ENCODE measurements around the gene LMO3. TPM values are rescaled to one million over a fixed set of nuclear protein-coding genes. Genes with fewer than 3 reads are reported as not detected.

Gene LMO3
- total RNA-seq (2012; rRNA removed) (0.54 and 1.7 TPM in 2 replicates), polyA plus RNA-seq (2012; rRNA removed) (0.49 and 0.84 TPM in 2 replicates), Bru-seq, nascent RNA (percentile 19 among the genes with signal in this experiment), BruChase-seq, experiment 1, labeled RNA remaining after a 6-hour chase (percentile 12 among the genes with signal in this experiment), BruChase-seq, experiment 2, labeled RNA remaining after a 2-hour chase (percentile 22 among the genes with signal in this experiment)
- 0.18 and 3.0 TPM in 2 replicates for polyA plus RNA-seq (2012; cell fraction: cytosol; rRNA removed)
- 0.32 and 0.63 TPM in 2 replicates for polyA plus RNA-seq (2012; cell fraction: nucleus; rRNA removed; ENCODE audit: low replicate concordance)
- long read RNA-seq: 0 reads

- Histone ChIP-seq H2AK5ac (ENCODE audit: low read depth, low read length) (no peak within 1 kb of the TSS), H3K4me2 (ENCODE audit: low read depth, low read length) (peak within 1 kb of the TSS; percentile 97), H3K18ac (ENCODE audit: low read depth, low read length) (no peak within 1 kb of the TSS), H2AK9ac (replicated peaks; ENCODE audit: low read depth, low read length, poor library complexity) (no peak within 1 kb of the TSS), H3K9ac (ENCODE audit: low read depth, low read length) (peak within 1 kb of the TSS; percentile 42), H2BK20ac (ENCODE audit: low read depth, low read length) (no peak within 1 kb of the TSS), H3K4ac (ENCODE audit: low read depth, low read length) (no peak within 1 kb of the TSS), H3K79me1 (ENCODE audit: low read depth in 1 of 2, low read length in 2 of 2) (no peaks in the 10 kb centered on the region), H3K4me1 (ENCODE audit: control insufficient read depth, insufficient read depth, low read length) (peaks cover 2% of the 10 kb centered on the region; the same call in 1 of the 2 replicates), H3K23ac (ENCODE audit: low read depth, low read length) (no peak within 1 kb of the TSS; the same call in 1 of the 2 replicates), H4K8ac (ENCODE audit: low read depth in 2 of 2, low read length in 2 of 2) (no peak within 1 kb of the TSS), H3K9me1 (ENCODE audit: insufficient read depth, low read length) (no peaks in the 10 kb centered on the region; the same call in 1 of the 2 replicates), H3K4me3 (ENCODE audit: insufficient read depth, low read depth, low read length) (peak within 1 kb of the TSS; percentile 62), H3K27me3 (ENCODE audit: control insufficient read depth, insufficient read depth, low read length) (peaks cover 24% of the 10 kb centered on the region), H4K5ac (ENCODE audit: low read depth, low read length) (no peak within 1 kb of the TSS), H3K36me3 (ENCODE audit: control insufficient read depth, insufficient read depth, low read length) (no peaks in the 10 kb centered on the region), H2BK15ac (ENCODE audit: low read depth, low read length) (no peak within 1 kb of the TSS), H2BK5ac (ENCODE audit: low read depth, low read length, poor library complexity, severe bottlenecking) (no peak within 1 kb of the TSS), H3K9me3 (ENCODE audit: control insufficient read depth, insufficient read depth, low read length) (no peaks in the 10 kb centered on the region), H4K91ac (ENCODE audit: insufficient read depth, low read depth, low read length) (no peak within 1 kb of the TSS), H3K56ac (ENCODE audit: extremely low read depth, insufficient read depth, low read length) (no peak within 1 kb of the TSS), H3K27ac (ENCODE audit: insufficient read depth, low read length) (no peak within 1 kb of the TSS), H2AFZ (replicated peaks; ENCODE audit: low read length, poor library complexity) (peak within 1 kb of the TSS; percentile 80), H3K14ac (replicated peaks; ENCODE audit: low read depth, low read length) (no peak within 1 kb of the TSS), H4K20me1 (ENCODE audit: insufficient read depth, low read length) (no peaks in the 10 kb centered on the region), H2BK120ac (ENCODE audit: low read depth, low read length) (no peak within 1 kb of the TSS)
- ATAC-seq (ENCODE audit: low read depth) (no peak), DNase-seq (no peak)
- ChIA-PET POLR2A (ENCODE audit: unreplicated experiment) (no interaction called here), CTCF (no interaction called here)
- no TSS peak for BruUV-seq (replicated peaks)
- in situ Hi-C loops (cut with MboI; ENCODE audit: low sequenced_read_pairs): no loop called here
- WGBS, 2 experiments (ENCODE audit: extremely low coverage in 2 of 2, insufficient read length in 1 of 2): no CpG with 5 or more reads among the region's 2 CpGs
- dilution Hi-C loops (cut with HindIII; ENCODE audit: low sequenced_read_pairs, unreplicated experiment): no loop called here
- intact Hi-C loops (cut with micrococcal nuclease): loop anchor here (2.0 to 5.0 kb wide), 3 partner anchors 219 to 624 kb away; no protein-coding TSS in a partner anchor
- TF ChIP-seq CHD1 (IDR thresholded peaks at IDR 0.05; ENCODE audit: low read depth, low read length) (no peak), USF2 (IDR thresholded peaks at IDR 0.05; ENCODE audit: low read depth, low read length) (no peak), MAFK (IDR thresholded peaks at IDR 0.05; ENCODE audit: low read depth, low read length) (no peak), CTCF (conservative IDR thresholded peaks at IDR 0.05; ENCODE audit: low read depth, low read length) (no peak), RFX5 (IDR thresholded peaks at IDR 0.05; ENCODE audit: low read depth, low read length) (no peak), FOS (IDR thresholded peaks at IDR 0.05; ENCODE audit: low read depth, low read length) (no peak), MAZ (IDR thresholded peaks at IDR 0.05; ENCODE audit: borderline replicate concordance, low read depth, low read length) (no peak), NFE2L2 (IDR thresholded peaks at IDR 0.05; ENCODE audit: low read depth, low read length) (no peak), BHLHE40 (IDR thresholded peaks at IDR 0.05; ENCODE audit: low read depth, low read length) (no peak), SMC3 (IDR thresholded peaks at IDR 0.05; ENCODE audit: low read depth, low read length) (no peak), RCOR1 (IDR thresholded peaks at IDR 0.05; ENCODE audit: insufficient replicate concordance, low read length) (no peak), MXI1 (IDR thresholded peaks at IDR 0.05; ENCODE audit: borderline replicate concordance, low read depth, low read length) (no peak), RAD21 (IDR thresholded peaks at IDR 0.05; ENCODE audit: low read length) (no peak), CEBPB (IDR thresholded peaks at IDR 0.05; ENCODE audit: low read depth, low read length) (no peak), POLR2A (IDR thresholded peaks at IDR 0.05; ENCODE audit: low read depth, low read length) (no peak), ELK1 (IDR thresholded peaks at IDR 0.05; ENCODE audit: borderline replicate concordance, low read depth, low read length) (no peak)
These were observed at the start of gene LMO3 for GRCh38 chr12:16606117-16606200. LMO3 (minus strand) TSS chr12:16606162; CDS start chr12:16600860, 5,302 bp downstream.
